GM21447 (cell line): ENCODE results near the gene HESX1.

Experiments
- ATAC-seq: cut with Tn5 transposase; IDR thresholded peaks from one replicate; pipeline ENCODE4 v1.9.1; 2021; ENCODE audit not compliant: unreplicated experiment

The HESX1 gene

GRCh38 chr3:57150113-57150581, 49.6 kb downstream of the HESX1 start:
- ATAC-seq = no peak
